GM19328 (cell line): ENCODE results near the gene KIF23.
A peak's percentile ranks its signal among the peaks of the same experiment; 100 is the strongest.

ENCODE experiments used
- ATAC-seq: cut with Tn5 transposase; IDR thresholded peaks from one replicate; pipeline ENCODE4 v1.9.1; 2021; ENCODE audit warnings: mild to moderate bottlenecking, moderate library complexity; ENCODE audit not compliant: unreplicated experiment

KIF23 gene

GRCh38 chr15:69394556-69395282, 19.4 kb upstream of the KIF23 start:
- ATAC-seq = no peak

DNA sequence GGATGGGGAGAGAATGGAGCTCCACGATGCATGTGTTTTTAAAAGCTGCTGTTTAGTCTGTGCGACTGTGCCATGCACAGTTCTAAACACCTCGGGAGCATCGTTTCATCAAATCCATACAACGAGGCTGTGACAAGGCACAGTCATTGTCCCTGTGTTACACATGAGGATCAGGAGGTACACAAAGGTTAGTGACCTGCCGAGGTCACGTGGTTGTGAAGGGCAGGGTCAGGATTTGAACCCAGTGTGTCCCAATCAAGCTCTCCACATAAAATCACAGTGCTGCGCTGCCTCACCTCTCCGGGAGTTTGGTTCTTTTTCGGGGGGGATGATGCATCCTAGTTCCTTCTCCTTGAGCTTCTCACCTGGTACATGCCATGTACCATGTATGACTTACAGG, 18.7 kb upstream of the KIF23 start:
- no peak for ATAC-seq

DNA sequence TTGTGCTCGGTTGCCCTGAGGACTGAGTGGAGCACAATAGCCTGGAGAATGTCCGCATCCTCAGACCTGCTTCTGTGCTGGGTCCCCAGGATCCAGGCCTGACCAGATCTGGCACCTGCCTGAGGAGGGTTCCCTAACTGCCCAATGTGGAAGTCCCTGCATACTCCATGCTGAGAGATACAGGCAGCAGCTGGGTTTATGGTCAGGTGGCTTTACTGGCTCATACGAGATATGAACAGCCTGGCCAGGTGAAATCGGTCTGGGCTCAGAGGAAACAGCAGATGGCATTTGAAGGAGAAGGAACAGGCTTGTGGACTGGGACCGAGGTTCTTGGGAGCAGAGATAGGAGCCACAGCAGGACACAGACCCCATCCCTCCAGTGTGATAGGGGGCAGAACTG, 18.2 kb upstream of the KIF23 start:
- no peak for ATAC-seq

- ATAC-seq = no peak
Observed at GRCh38 chr15:69398491-69398891, 15.7 kb upstream of the KIF23 start.

DNA sequence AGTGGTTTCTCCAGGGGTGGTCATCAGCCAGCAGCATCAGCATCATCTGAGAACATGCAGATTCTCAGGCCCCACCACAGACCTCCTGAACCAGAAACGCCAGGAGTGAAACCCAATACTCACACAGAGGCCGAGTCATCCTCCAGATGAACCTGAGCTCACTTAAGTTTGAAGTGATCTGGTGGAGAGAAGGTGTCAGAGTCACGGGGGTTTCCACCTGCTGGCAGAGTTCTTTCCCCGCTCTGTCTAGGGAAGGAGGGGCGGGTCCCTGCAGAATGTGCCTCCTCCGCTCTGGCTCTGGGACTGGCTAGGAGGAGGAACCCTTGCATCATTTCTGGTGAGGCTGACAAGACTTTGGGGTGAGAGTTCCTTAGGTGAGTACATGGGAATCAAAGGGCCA, 13.3 kb upstream of the KIF23 start:
- no peak for ATAC-seq

GRCh38 chr15:69402816-69403215, 11.3 kb upstream of the KIF23 start:
- no peak for ATAC-seq

DNA sequence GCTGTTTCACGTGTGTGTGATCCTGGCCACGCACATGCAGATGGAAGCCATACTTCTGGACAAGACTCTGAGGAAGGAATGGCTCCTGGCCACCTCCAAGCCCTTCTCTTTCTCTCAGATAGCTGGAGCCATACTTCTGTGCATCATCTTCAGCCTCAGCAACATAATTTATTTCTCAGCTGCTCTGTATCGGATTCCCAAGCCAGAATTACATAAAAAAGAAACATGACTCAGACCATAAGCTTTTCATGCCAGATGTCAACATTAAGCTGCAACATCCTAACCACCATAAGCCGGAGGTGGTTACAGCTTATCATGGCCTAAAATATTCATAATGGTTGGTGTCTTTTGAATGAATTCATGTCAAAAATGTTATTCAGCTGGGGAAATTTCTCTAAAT, 10.6 kb upstream of the KIF23 start:
- ATAC-seq = no peak

DNA sequence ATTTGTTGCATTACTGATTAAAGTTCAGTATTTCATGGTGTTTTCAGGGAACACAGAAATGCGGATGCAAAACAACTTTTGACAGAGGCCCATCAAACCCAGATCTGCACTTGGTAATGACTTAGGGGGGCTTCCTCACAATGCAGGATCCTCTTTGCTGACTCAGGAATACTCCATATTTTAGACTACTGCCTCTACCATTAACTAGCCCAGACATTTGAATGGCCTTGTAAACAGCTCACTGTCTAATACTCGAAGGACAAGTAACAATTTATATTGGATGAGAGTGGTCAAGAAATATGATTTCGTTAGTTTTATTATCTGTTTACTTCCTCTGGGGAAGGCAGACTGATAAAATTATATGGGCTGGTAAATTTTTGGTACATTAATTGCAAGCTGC, 9.0 kb upstream of the KIF23 start:
- no peak for ATAC-seq

GRCh38 chr15:69407719-69408400, 6.3 kb upstream of the KIF23 start:
- ATAC-seq = no peak

DNA sequence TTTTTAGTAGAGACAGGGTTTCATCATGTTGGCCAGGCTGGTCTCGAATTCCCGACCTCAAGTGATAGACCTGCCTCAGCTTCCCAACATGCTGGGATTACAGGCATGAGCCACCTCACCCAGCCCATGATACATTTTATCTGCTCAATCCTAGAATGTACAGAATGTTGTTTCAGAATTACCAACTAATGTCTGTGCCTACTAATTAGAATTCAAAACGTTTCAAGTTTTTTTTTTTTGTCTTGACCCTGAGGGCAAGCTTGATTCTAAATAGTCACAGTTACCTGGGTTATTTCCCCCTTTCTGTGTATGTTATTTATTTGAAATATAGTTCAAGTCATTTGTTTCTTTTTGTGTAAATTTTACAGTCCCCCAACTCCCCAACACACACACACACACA, 5.3 kb upstream of the KIF23 start:
- no peak for ATAC-seq

DNA sequence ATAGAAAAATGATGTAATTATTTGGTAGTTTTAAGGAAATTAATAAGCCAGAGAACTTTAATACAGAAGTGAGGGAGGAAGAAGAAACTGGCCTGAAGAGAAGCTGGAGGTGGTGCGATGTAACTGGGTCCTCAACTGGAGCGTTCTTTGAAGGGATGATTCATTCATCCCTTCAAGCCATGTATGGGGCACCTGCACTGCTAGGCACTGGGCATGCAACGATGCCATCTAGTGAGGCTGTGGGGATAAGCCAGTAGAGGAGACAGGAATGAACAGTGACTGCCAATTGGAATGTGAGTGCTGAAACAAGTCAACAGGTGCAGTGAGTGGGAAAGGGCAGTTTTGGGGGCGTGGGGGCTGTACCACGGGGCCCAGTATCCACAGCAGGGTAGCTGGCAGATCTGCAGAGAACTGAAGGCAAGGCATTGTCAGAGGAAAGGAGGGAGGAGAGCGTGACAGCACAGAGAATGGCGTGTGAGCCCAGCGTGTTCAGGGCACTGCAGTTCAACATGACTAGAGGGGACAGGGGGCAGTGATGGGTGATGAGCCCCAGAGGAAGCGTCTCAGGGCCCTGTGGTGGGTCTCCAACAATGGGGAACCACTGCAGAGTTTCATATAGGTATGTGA, 3.8 kb upstream of the KIF23 start:
- ATAC-seq = no peak

- ATAC-seq = no peak
Observed at GRCh38 chr15:69412274-69412673, 1.9 kb upstream of the KIF23 start.

DNA sequence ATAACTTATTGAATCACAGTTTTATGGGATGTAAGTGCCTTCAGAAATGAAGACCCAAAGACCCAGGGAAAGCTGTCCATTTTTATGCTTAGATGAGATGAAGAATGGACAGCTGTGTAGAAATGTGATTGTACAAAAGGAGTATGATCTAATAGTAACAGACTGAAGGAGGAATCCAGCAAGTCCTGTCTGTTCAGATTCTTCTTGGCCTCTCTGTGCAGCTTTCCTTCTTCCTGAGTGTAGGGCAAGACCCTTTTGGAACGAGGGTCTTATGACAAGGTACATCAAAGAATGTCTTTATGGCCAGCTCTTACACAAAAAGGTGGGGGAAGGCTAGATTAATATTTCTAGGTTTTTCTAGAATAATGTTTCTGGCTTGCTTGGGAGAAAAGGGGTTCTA, 1.4 kb upstream of the KIF23 start:
- ATAC-seq = no peak

- peak; percentile 26 for ATAC-seq
Observed at GRCh38 chr15:69414701-69415167, 585 bp downstream of the KIF23 start.

GRCh38 chr15:69415381-69415780, 1.2 kb downstream of the KIF23 start:
- ATAC-seq = no peak

- ATAC-seq = no peak
Observed at GRCh38 chr15:69417581-69417980, 3.4 kb downstream of the KIF23 start.

DNA sequence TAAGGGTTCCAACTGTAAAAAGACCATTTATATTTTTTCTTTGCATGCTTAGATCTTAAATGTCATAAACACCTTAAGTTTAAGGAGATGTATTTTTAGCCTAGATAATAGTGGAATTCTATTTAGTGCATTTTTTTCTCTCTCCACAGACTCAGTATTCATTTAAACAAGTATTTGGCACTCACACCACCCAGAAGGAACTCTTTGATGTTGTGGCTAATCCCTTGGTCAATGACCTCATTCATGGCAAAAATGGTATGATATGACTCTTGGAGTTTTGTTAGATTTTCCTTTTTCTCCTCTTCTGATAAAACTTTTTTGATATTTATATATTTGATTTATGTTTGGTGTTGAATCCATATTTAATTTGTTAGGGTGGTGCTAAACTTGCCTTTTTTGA, 7.3 kb downstream of the KIF23 start:
- no peak for ATAC-seq

DNA sequence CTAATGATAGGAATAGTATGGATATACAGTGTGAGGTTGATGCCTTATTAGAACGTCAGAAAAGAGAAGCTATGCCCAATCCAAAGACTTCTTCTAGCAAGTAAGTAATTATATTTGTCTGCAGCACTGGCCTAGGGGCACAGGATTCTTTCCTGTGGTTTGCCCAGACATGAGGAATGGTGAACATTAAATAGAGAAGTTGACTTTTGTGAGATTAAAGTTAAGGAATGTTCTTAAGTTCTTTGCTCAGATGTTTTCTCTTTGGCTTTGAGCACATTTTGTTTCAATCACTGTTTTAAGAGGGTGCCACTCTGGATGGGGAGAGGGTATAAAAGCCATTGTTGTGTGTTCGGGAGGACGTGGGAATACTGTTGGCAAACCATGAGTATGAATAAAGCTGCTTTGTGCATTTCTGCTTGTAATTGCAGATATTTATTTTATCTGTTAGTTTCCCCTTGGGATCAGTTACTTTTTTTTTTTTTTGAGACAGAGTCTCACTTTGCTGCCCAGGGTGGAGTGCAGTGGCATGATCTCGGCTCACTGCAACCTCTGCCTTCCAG, 8.3 kb downstream of the KIF23 start:
- no peak for ATAC-seq

DNA sequence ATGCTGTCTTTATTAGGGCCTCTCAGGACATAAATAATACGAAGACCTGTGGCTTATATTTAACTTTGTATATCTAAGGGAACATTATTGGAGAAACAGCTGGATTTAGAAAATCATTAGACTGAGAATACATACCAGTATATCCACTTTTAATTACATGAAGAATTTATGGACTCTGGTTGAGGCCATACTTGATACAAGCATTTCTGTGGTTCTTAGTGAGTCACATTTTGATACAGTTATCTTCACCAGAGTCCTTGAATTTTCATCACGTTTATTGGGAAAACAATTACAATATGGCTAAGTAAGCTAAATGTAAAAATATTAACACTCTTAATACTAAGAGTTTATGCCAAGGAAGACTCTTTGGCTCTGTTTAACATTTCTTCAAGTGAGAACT, 9.9 kb downstream of the KIF23 start:
- ATAC-seq = no peak

- ATAC-seq = no peak
Observed at GRCh38 chr15:69424748-69425413, 10.7 kb downstream of the KIF23 start.

DNA sequence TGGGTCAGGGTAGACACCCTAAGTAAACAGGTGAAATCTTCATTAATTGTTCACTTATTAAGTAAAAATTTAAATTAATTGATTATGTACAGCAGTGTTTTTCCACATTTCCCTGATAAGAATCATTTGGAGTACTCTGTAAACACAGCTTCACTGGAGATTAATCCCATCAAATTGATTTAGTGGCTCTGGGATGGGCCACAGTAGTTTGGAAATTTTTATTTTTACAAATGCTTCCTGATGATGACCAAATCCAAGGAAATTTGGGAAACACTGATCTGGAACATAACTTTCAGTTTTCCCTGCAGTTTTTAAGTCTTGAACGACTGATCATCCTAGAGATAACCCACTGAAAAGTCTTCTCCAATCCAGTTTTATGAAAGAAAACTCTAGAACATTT, 19.7 kb downstream of the KIF23 start:
- ATAC-seq = no peak
